ENCODE results near the gene NAGS.

The NAGS gene

GRCh38 chr17:43961954-43962353 lies 42.5 kb upstream of the NAGS start:
- no peak overlapping the region for H3K27ac ChIP-seq (ENCODE audit: low read depth, low read length, poor library complexity, severe bottlenecking)
- H3K36me3 ChIP-seq (ENCODE audit: insufficient read depth, low read length): no peaks in the 10 kb centered on the region
- no peaks in the 10 kb centered on the region for H3F3A ChIP-seq (ENCODE audit: insufficient read depth, low read length)
- H3K9ac ChIP-seq (ENCODE audit: low read length): no peak overlapping the region
- no peaks in the 10 kb centered on the region for H3K9me3 ChIP-seq (ENCODE audit: low read length)
- no peaks in the 10 kb centered on the region for H3K9me2 ChIP-seq (ENCODE audit: low read depth, low read length)
- no peaks in the 10 kb centered on the region for H3K4me1 ChIP-seq (ENCODE audit: insufficient read depth, low read length, severe bottlenecking)
- H3K4me2 ChIP-seq (ENCODE audit: low read length): no peak overlapping the region
- no peak overlapping the region for H2AFZ ChIP-seq (ENCODE audit: low read length)
- no peak for TF ChIP-seq EZH2 (IDR thresholded peaks at IDR 0.05; ENCODE audit: borderline replicate concordance, low read length)
- TF ChIP-seq CTCF (IDR thresholded peaks at IDR 0.05; ENCODE audit: low read length): no peak
- H3K79me2 ChIP-seq (ENCODE audit: insufficient read depth, low read length): no peaks in the 10 kb centered on the region
- 0 out of 2 replicates have a peak, but pooled peaks cover 4% of the 10 kb centered on the region for H3K27me3 ChIP-seq (ENCODE audit: insufficient read depth, low read length)
- H4K20me1 ChIP-seq (ENCODE audit: insufficient read depth, low read length): no peaks in the 10 kb centered on the region
- H3K4me3 ChIP-seq (ENCODE audit: low read depth, low read length, poor library complexity, severe bottlenecking): no peak overlapping the region

- H3K4me1 ChIP-seq (ENCODE audit: insufficient read depth, low read length, severe bottlenecking): no peaks in the 10 kb centered on the region
- H3K79me2 ChIP-seq (ENCODE audit: insufficient read depth, low read length): no peaks in the 10 kb centered on the region
- TF ChIP-seq CTCF (IDR thresholded peaks at IDR 0.05; ENCODE audit: low read length): no peak
- no peak for TF ChIP-seq EZH2 (IDR thresholded peaks at IDR 0.05; ENCODE audit: borderline replicate concordance, low read length)
- no peaks in the 10 kb centered on the region for H3K9me2 ChIP-seq (ENCODE audit: low read depth, low read length)
- H3K9ac ChIP-seq (ENCODE audit: low read length): no peak overlapping the region
- H3K27me3 ChIP-seq (ENCODE audit: insufficient read depth, low read length): 0 out of 2 replicates have a peak, but pooled peaks cover 4% of the 10 kb centered on the region
- no peak overlapping the region for H3K4me3 ChIP-seq (ENCODE audit: low read depth, low read length, poor library complexity, severe bottlenecking)
- H3K9me3 ChIP-seq (ENCODE audit: low read length): no peaks in the 10 kb centered on the region
- no peak overlapping the region for H3K4me2 ChIP-seq (ENCODE audit: low read length)
- H4K20me1 ChIP-seq (ENCODE audit: insufficient read depth, low read length): no peaks in the 10 kb centered on the region
- H3F3A ChIP-seq (ENCODE audit: insufficient read depth, low read length): no peaks in the 10 kb centered on the region
- no peak overlapping the region for H3K27ac ChIP-seq (ENCODE audit: low read depth, low read length, poor library complexity, severe bottlenecking)
- H2AFZ ChIP-seq (ENCODE audit: low read length): no peak overlapping the region
- no peaks in the 10 kb centered on the region for H3K36me3 ChIP-seq (ENCODE audit: insufficient read depth, low read length)
Observed at GRCh38 chr17:43962479-43962878, 41.9 kb upstream of the NAGS start.

GRCh38 chr17:43966276-43966675 lies 38.1 kb upstream of the NAGS start:
- TF ChIP-seq EZH2 (IDR thresholded peaks at IDR 0.05; ENCODE audit: borderline replicate concordance, low read length) (no peak), CTCF (IDR thresholded peaks at IDR 0.05; ENCODE audit: low read length) (no peak)
- Histone ChIP-seq H3K36me3 (ENCODE audit: insufficient read depth, low read length) (no peaks in the 10 kb centered on the region), H3K9ac (ENCODE audit: low read length) (no peak overlapping the region), H3K9me2 (ENCODE audit: low read depth, low read length) (no peaks in the 10 kb centered on the region), H3K9me3 (ENCODE audit: low read length) (no peaks in the 10 kb centered on the region), H3K4me3 (ENCODE audit: low read depth, low read length, poor library complexity, severe bottlenecking) (no peak overlapping the region), H3K4me1 (ENCODE audit: insufficient read depth, low read length, severe bottlenecking) (no peaks in the 10 kb centered on the region), H3K27ac (ENCODE audit: low read depth, low read length, poor library complexity, severe bottlenecking) (no peak overlapping the region), H3K27me3 (ENCODE audit: insufficient read depth, low read length) (0 out of 2 replicates have a peak, but pooled peaks cover 4% of the 10 kb centered on the region), H2AFZ (ENCODE audit: low read length) (no peak overlapping the region), H3K4me2 (ENCODE audit: low read length) (no peak overlapping the region), H3F3A (ENCODE audit: insufficient read depth, low read length) (no peaks in the 10 kb centered on the region), H4K20me1 (ENCODE audit: insufficient read depth, low read length) (no peaks in the 10 kb centered on the region), H3K79me2 (ENCODE audit: insufficient read depth, low read length) (no peaks in the 10 kb centered on the region)
